Stimulated activated CD8-positive, alpha-beta memory T cell treated with anti-CD3 and anti-CD28 coated beads, Interleukin-15, amount 100 ng/mL, for 48 hours (primary cell): Measurements from ENCODE around the gene KRT81.

ENCODE experiments used
- DNase-seq, 2 donors: peaks; one replicate each; pipeline ENCODE4 v3.0.0-alpha.2; 2020; ENCODE audit warnings: low read depth in 2 of 2

KRT81 gene

GRCh38 chr12:52291267-52291935 lies at the start of gene KRT81:
KRT81 (minus strand) TSS chr12:52291534; CDS start chr12:52291465, 69 bp downstream.
- no peak for DNase-seq

GRCh38 chr12:52338241-52338960 lies 47.1 kb upstream of the KRT81 start:
- no peak for DNase-seq

- DNase-seq = no peak
Observed at GRCh38 chr12:52337054-52337453, 45.7 kb upstream of the KRT81 start.

GRCh38 chr12:52336641-52337040 lies 45.3 kb upstream of the KRT81 start:
- no peak for DNase-seq

GRCh38 chr12:52335598-52336262 lies 44.4 kb upstream of the KRT81 start:
- DNase-seq = no peak

- no peak for DNase-seq
Observed at GRCh38 chr12:52334185-52334584, 42.9 kb upstream of the KRT81 start.

- no peak for DNase-seq
Observed at GRCh38 chr12:52333321-52333720, 42.0 kb upstream of the KRT81 start.

GRCh38 chr12:52332381-52332780 lies 41.0 kb upstream of the KRT81 start:
- no peak for DNase-seq

- no peak for DNase-seq
Observed at GRCh38 chr12:52331833-52332232, 40.5 kb upstream of the KRT81 start.

- DNase-seq = no peak
Observed at GRCh38 chr12:52331039-52331438, 39.7 kb upstream of the KRT81 start.

- no peak for DNase-seq
Observed at GRCh38 chr12:52327830-52328500, 36.6 kb upstream of the KRT81 start.

- peak; percentile 69 to 72 for DNase-seq
Observed at GRCh38 chr12:52327052-52327829, 35.9 kb upstream of the KRT81 start.

GRCh38 chr12:52324153-52324444 lies 32.8 kb upstream of the KRT81 start:
- DNase-seq = no peak

GRCh38 chr12:52323416-52324152 lies 32.2 kb upstream of the KRT81 start:
- DNase-seq = no peak

- no peak for DNase-seq
Observed at GRCh38 chr12:52323001-52323400, 31.7 kb upstream of the KRT81 start.

- no peak for DNase-seq
Observed at GRCh38 chr12:52322069-52322468, 30.7 kb upstream of the KRT81 start.

- DNase-seq = no peak
Observed at GRCh38 chr12:52321418-52321817, 30.1 kb upstream of the KRT81 start.

- no peak for DNase-seq
Observed at GRCh38 chr12:52320784-52321400, 29.6 kb upstream of the KRT81 start, which contains the start of gene KRT83. KRT83 (minus strand) TSS chr12:52321398; CDS start chr12:52321335, 63 bp downstream.

GRCh38 chr12:52319097-52319496 lies 27.8 kb upstream of the KRT81 start:
- no peak for DNase-seq

GRCh38 chr12:52318241-52318990 lies 27.1 kb upstream of the KRT81 start:
- DNase-seq = no peak
